ENCODE measurements around the gene GDNF. TPM values are rescaled to one million over a fixed set of nuclear protein-coding genes. Genes with fewer than 3 reads are reported as not detected.

The GDNF gene
- total RNA-seq, 2 experiments from 2014 or later = not detected

DNA sequence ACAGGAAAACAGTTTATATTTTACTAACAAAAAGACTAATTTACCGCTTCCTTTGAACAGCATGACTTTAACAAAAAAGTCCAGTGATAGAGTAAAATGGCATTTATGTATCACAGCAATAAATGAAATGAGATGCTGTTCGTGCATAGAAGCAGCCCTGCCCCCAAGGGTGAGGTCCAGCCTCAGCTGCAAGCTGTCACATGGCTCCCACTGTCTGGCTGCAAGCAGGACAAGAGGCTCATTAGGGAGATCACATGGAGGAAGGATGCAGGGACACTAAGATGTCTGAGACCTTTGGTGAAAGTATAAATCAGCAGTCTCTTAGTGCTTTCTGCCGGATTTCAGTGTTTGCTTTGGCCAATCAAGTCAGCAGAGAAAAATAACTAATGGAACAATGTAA lies 23.0 kb downstream of the GDNF start:
- H3K27me3 Mint-ChIP-seq = peaks cover 2% of the 10 kb centered on the region
- H3K9me3 Mint-ChIP-seq = no peaks in the 10 kb centered on the region
- no peaks in the 10 kb centered on the region for H3K36me3 Mint-ChIP-seq
- no peak overlapping the region for H3K4me3 Mint-ChIP-seq
- POLR2A ChIA-PET = no interaction called here
- H3K27ac Mint-ChIP-seq = no peak overlapping the region
- no peak for DNase-seq
- no peaks in the 10 kb centered on the region for H3K4me1 Mint-ChIP-seq
- ATAC-seq (ENCODE audit: low read depth) = no peak

- Mint-ChIP-seq H3K4me1 (no peaks in the 10 kb centered on the region), H3K27ac (no peak overlapping the region), H3K36me3 (no peaks in the 10 kb centered on the region), H3K9me3 (no peaks in the 10 kb centered on the region), H3K27me3 (peaks cover 2% of the 10 kb centered on the region), H3K4me3 (no peak overlapping the region)
- POLR2A ChIA-PET = no interaction called here
- ATAC-seq (ENCODE audit: low read depth) = no peak
- no peak for DNase-seq
Observed at GRCh38 chr5:37816331-37816730, 23.5 kb downstream of the GDNF start.

GRCh38 chr5:37815913-37816312 lies 23.9 kb downstream of the GDNF start:
- ATAC-seq (ENCODE audit: low read depth) (no peak), DNase-seq (no peak)
- Mint-ChIP-seq H3K4me1 (no peaks in the 10 kb centered on the region), H3K27me3 (peaks cover 2% of the 10 kb centered on the region), H3K36me3 (no peaks in the 10 kb centered on the region), H3K9me3 (no peaks in the 10 kb centered on the region), H3K27ac (no peak overlapping the region), H3K4me3 (no peak overlapping the region)
- POLR2A ChIA-PET = no interaction called here

GRCh38 chr5:37814699-37815098 lies 25.1 kb downstream of the GDNF start:
- H3K4me3 Mint-ChIP-seq = no peak overlapping the region
- H3K36me3 Mint-ChIP-seq = no peaks in the 10 kb centered on the region
- ATAC-seq (ENCODE audit: low read depth) (no peak), DNase-seq (no peak)
- peaks cover under 1% of the 10 kb centered on the region for H3K27me3 Mint-ChIP-seq
- no peaks in the 10 kb centered on the region for H3K4me1 Mint-ChIP-seq
- POLR2A ChIA-PET = no interaction called here
- H3K9me3 Mint-ChIP-seq = no peaks in the 10 kb centered on the region
- H3K27ac Mint-ChIP-seq = no peak overlapping the region

- POLR2A ChIA-PET = no interaction called here
- Mint-ChIP-seq H3K27ac (no peak overlapping the region), H3K9me3 (no peaks in the 10 kb centered on the region), H3K27me3 (no peaks in the 10 kb centered on the region), H3K4me1 (no peaks in the 10 kb centered on the region), H3K4me3 (no peak overlapping the region), H3K36me3 (no peaks in the 10 kb centered on the region)
- DNase-seq (no peak), ATAC-seq (ENCODE audit: low read depth) (no peak)
Observed at GRCh38 chr5:37812365-37812764, 27.5 kb downstream of the GDNF start.

GRCh38 chr5:37811866-37812265 lies 28.0 kb downstream of the GDNF start:
- DNase-seq (no peak), ATAC-seq (ENCODE audit: low read depth) (no peak)
- H3K9me3 Mint-ChIP-seq = peaks cover 3% of the 10 kb centered on the region
- H3K4me3 Mint-ChIP-seq = no peak overlapping the region
- POLR2A ChIA-PET = no interaction called here
- H3K36me3 Mint-ChIP-seq = no peaks in the 10 kb centered on the region
- no peaks in the 10 kb centered on the region for H3K4me1 Mint-ChIP-seq
- H3K27me3 Mint-ChIP-seq = peaks cover 3% of the 10 kb centered on the region
- no peak overlapping the region for H3K27ac Mint-ChIP-seq

- no peak overlapping the region for H3K27ac Mint-ChIP-seq
- H3K36me3 Mint-ChIP-seq = no peaks in the 10 kb centered on the region
- H3K4me1 Mint-ChIP-seq = no peaks in the 10 kb centered on the region
- no peak overlapping the region for H3K4me3 Mint-ChIP-seq
- peaks cover 3% of the 10 kb centered on the region for H3K27me3 Mint-ChIP-seq
- POLR2A ChIA-PET = no interaction called here
- DNase-seq (no peak), ATAC-seq (ENCODE audit: low read depth) (no peak)
- H3K9me3 Mint-ChIP-seq = peaks cover 3% of the 10 kb centered on the region
Observed at GRCh38 chr5:37810311-37810710, 29.5 kb downstream of the GDNF start.

DNA sequence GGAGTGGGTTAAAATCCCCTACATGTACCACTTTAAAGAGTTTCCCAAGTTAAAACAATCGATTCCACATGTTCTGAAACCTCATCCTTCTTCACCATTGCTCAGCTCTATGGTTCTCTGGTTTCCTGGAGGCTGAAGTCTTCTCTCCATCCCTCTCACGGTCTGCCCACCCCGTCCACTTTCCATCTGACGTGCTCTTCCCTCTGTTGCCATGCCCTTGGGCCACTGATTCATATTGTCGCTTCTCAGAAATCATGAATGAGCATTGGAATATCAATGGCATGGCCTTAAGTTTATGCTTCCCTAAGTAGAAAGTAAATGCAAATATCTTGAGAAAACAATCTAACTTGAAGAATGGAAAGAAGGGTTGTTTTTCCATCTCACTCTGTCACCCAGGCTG lies 30.9 kb downstream of the GDNF start:
- no peak for ATAC-seq (ENCODE audit: low read depth)
- peaks cover 3% of the 10 kb centered on the region for H3K27me3 Mint-ChIP-seq
- H3K4me1 Mint-ChIP-seq = no peaks in the 10 kb centered on the region
- H3K36me3 Mint-ChIP-seq = no peaks in the 10 kb centered on the region
- no peak for DNase-seq
- peaks cover 3% of the 10 kb centered on the region for H3K9me3 Mint-ChIP-seq
- POLR2A ChIA-PET = no interaction called here
- no peak overlapping the region for H3K4me3 Mint-ChIP-seq
- H3K27ac Mint-ChIP-seq = no peak overlapping the region

- Mint-ChIP-seq H3K4me3 (no peak overlapping the region), H3K27ac (no peak overlapping the region), H3K27me3 (peaks cover 3% of the 10 kb centered on the region), H3K36me3 (no peaks in the 10 kb centered on the region), H3K4me1 (no peaks in the 10 kb centered on the region), H3K9me3 (peaks cover 3% of the 10 kb centered on the region)
- DNase-seq (no peak), ATAC-seq (ENCODE audit: low read depth) (no peak)
- POLR2A ChIA-PET = no interaction called here
Observed at GRCh38 chr5:37807621-37808301, 32.1 kb downstream of the GDNF start.

- Mint-ChIP-seq H3K27me3 (peaks cover 3% of the 10 kb centered on the region), H3K27ac (no peak overlapping the region), H3K36me3 (no peaks in the 10 kb centered on the region), H3K4me1 (no peaks in the 10 kb centered on the region), H3K4me3 (no peak overlapping the region), H3K9me3 (peaks cover 3% of the 10 kb centered on the region)
- DNase-seq = no peak
- no peak for ATAC-seq (ENCODE audit: low read depth)
- POLR2A ChIA-PET = no interaction called here
Observed at GRCh38 chr5:37807015-37807414, 32.8 kb downstream of the GDNF start.

GRCh38 chr5:37806476-37806875 lies 33.4 kb downstream of the GDNF start:
- Mint-ChIP-seq H3K4me3 (no peak overlapping the region), H3K36me3 (no peaks in the 10 kb centered on the region), H3K9me3 (peaks cover 3% of the 10 kb centered on the region), H3K27ac (no peak overlapping the region), H3K4me1 (no peaks in the 10 kb centered on the region), H3K27me3 (peaks cover 3% of the 10 kb centered on the region)
- DNase-seq (no peak), ATAC-seq (ENCODE audit: low read depth) (no peak)
- POLR2A ChIA-PET = no interaction called here

- no peak for DNase-seq
- peaks cover 3% of the 10 kb centered on the region for H3K9me3 Mint-ChIP-seq
- POLR2A ChIA-PET = no interaction called here
- H3K36me3 Mint-ChIP-seq = no peaks in the 10 kb centered on the region
- no peak for ATAC-seq (ENCODE audit: low read depth)
- no peak overlapping the region for H3K27ac Mint-ChIP-seq
- peaks cover 3% of the 10 kb centered on the region for H3K27me3 Mint-ChIP-seq
- no peak overlapping the region for H3K4me3 Mint-ChIP-seq
- no peaks in the 10 kb centered on the region for H3K4me1 Mint-ChIP-seq
Observed at GRCh38 chr5:37806016-37806415, 33.8 kb downstream of the GDNF start.

DNA sequence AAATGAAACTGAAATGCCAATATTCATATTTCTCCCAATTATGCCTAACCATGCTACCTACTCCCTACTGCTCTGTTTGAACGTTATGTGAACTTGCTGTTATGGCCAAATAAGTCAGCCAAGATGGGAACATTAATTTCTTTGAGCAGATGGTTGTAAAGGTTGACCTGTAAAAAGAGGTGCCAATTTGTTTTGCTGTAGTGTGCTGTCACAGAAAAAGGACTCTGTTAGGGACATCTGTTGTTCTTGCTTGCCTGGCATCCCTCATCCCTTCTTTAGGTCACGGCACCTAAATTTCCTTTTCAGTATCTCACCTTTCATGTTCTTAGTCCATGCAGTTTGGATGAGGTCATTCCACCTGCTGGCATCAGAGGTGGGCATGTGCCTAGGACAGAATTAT lies 35.4 kb downstream of the GDNF start:
- no peaks in the 10 kb centered on the region for H3K36me3 Mint-ChIP-seq

DNA sequence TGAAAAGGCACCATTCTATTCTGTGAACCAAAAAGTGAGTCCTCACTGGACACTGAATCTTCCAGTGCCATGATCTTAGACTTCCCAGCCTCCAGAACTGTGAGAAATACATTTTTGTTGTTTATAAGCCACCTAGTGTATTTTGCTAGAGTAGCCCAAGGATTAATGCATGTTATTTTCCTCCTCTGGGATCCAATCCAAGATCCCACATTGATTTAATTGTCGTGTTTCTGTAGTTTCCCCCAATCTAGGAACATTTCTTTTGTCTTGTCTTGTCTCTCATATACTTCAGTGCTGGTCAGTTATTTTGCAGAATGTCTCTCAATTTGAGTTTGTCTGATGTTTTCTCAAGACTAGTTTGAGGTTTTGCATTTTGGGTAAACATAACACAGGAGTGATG lies 36.4 kb downstream of the GDNF start:
- peaks cover 3% of the 10 kb centered on the region for H3K27me3 Mint-ChIP-seq
- ATAC-seq (ENCODE audit: low read depth) (no peak), DNase-seq (no peak)
- H3K4me1 Mint-ChIP-seq = no peaks in the 10 kb centered on the region
- H3K36me3 Mint-ChIP-seq = no peaks in the 10 kb centered on the region
- H3K27ac Mint-ChIP-seq = no peak overlapping the region
- POLR2A ChIA-PET = no interaction called here
- no peak overlapping the region for H3K4me3 Mint-ChIP-seq
- H3K9me3 Mint-ChIP-seq = peaks cover 3% of the 10 kb centered on the region

More for the DNA sequence above, 35.4 kb downstream of the GDNF start:
- no peaks in the 10 kb centered on the region for H3K4me1 Mint-ChIP-seq
- peaks cover 3% of the 10 kb centered on the region for H3K9me3 Mint-ChIP-seq
- peaks cover 3% of the 10 kb centered on the region for H3K27me3 Mint-ChIP-seq
- DNase-seq = no peak
- no peak overlapping the region for H3K4me3 Mint-ChIP-seq
- POLR2A ChIA-PET = no interaction called here
- no peak for ATAC-seq (ENCODE audit: low read depth)
- no peak overlapping the region for H3K27ac Mint-ChIP-seq

GRCh38 chr5:37801521-37801920 lies 38.3 kb downstream of the GDNF start:
- POLR2A ChIA-PET = no interaction called here
- Mint-ChIP-seq H3K36me3 (no peaks in the 10 kb centered on the region), H3K9me3 (no peaks in the 10 kb centered on the region), H3K4me3 (no peak overlapping the region), H3K27me3 (no peaks in the 10 kb centered on the region), H3K4me1 (no peaks in the 10 kb centered on the region), H3K27ac (no peak overlapping the region)
- DNase-seq (no peak), ATAC-seq (ENCODE audit: low read depth) (no peak)

Measured in activated naive CD8-positive, alpha-beta T cell treated with anti-CD3 and anti-CD28 coated beads, Interleukin-2, amount 10 ng/mL, durations not matched to agents 7 days and 5 days (primary cell).